Adrenal gland (tissue), 12 donors: ENCODE measurements around the gene MOB3B. TPM values are rescaled to one million over a fixed set of nuclear protein-coding genes. Genes with fewer than 3 reads are reported as not detected.

Experiments used
- DNase-seq, 7 donors: peaks; one replicate each; pipeline ENCODE4 v3.0.0-alpha.2; 2019 to 2020
- H3K27ac ChIP-seq, 5 donors: fragments of 200-600 bp; sonication (generic) in 4 of 5; 1 replicate in 3 of 5; 2 replicates in 2 of 5; pipeline versions ENCODE4 v1.5.1 to v1.8.0; 2016 to 2020; ENCODE audit warnings: mild to moderate bottlenecking in 1 of 5
- H3K27me3 ChIP-seq: fragments of 200-600 bp; 2 replicates; pipeline ENCODE4 v1.8.0; 2021
- H3K36me3 ChIP-seq, 2 donors: fragments of 200-600 bp; replicated peaks in 1 of 2; 1 replicate in 1 of 2; 2 replicates in 1 of 2; pipeline versions ENCODE4 v1.5.1 to v1.8.0; 2018 to 2022
- H3K4me1 ChIP-seq, 2 donors: fragments of 200-600 bp; replicated peaks in 1 of 2; 1 replicate in 1 of 2; 2 replicates in 1 of 2; pipeline versions ENCODE4 v1.5.1 to v1.8.0; 2018 to 2021
- H3K4me3 ChIP-seq, 4 donors: fragments of 200-600 bp; sonication (generic) in 3 of 4; one replicate each; pipeline ENCODE4 v1.5.1; 2016 to 2018
- H3K9me3 ChIP-seq, 3 donors: fragments of 200-600 bp; sonication (generic) in 1 of 3; replicated peaks in 1 of 3; 1 replicate in 2 of 3; 2 replicates in 1 of 3; pipeline versions ENCODE4 v1.5.1 to v1.8.0; 2016 to 2021
- CTCF ChIP-seq, 6 experiments: fragments of 450-650 bp in 4 of 6; fragments of 200-600 bp in 2 of 6; sonication (generic) in 1 of 6; IDR thresholded peaks; 1 replicate in 5 of 6; 2 replicates in 1 of 6; pipeline versions ENCODE4 v1.5.1 to v1.8.0; 2016 to 2021; ENCODE audit warnings: antibody characterized with exemption in 6 of 6, mild to moderate bottlenecking in 2 of 6, moderate library complexity in 1 of 6
- POLR2A ChIP-seq, 2 donors: fragments of 450-650 bp; IDR thresholded peaks; one replicate each; pipeline ENCODE4 v1.6.1; 2017; ENCODE audit warnings: antibody characterized with exemption in 2 of 2, mild to moderate bottlenecking in 2 of 2, moderate library complexity in 1 of 2
- WGBS, 4 donors: extraction: QIAGEN DNeasy Blood & Tissue Kit in 2 of 4; methylation state at CpG; one replicate each; pipeline versions ENCODE4 v1.1.5 to v1.1.7; 2013 to 2017; 5-methylcytosine and 5-hydroxymethylcytosine counted together
- intact Hi-C, 2 donors: fragments of 100-400 bp; cut with DNase I; formaldehyde crosslinking; loops; one replicate each; pipeline versions ENCODE4 v1.14.1 to v1.15.0; 2022 to 2023
- polyA plus RNA-seq, 3 donors: library from polyadenylated mRNA; stranded (reverse); fragments of 200-250 nt in 2 of 3; fragments of 350-450 nt in 1 of 3; fragmentation: Illumina TruSeq in 1 of 3; extraction: RNeasy Lipid Tissue Mini Kit (QIAGEN cat#74804) in 1 of 3; gene quantifications; one replicate each; pipeline ENCODE4 v1.2.3, GENCODE V29; 2013 to 2014
- total RNA-seq, 9 donors: library from RNA; depleted of rRNA in 4 of 9; stranded (reverse); fragments of >200 nt in 4 of 9; fragments of 120-200 nt in 1 of 9; fragmentation: NEBNext Ultra II Directional in 1 of 9; extraction: Animal tissue kit (Norgen Biotek cat#: 25700) in 1 of 9; gene quantifications; one replicate each; pipeline versions ENCODE4 v1.1.0 to v1.2.4, GENCODE V29; 2013 to 2023
- donor health status: healthy with polysubstance abuse.
- donor health status: Bipolar disorder and iron deficiency.
- donor health status: DM: yes; HTN: yes; CAD: no.
- donor health status: DM: no; HTN: no; CAD: no.
- donor health status: DM: no; HTN: no; CAD: no.
- donor health status: DM: yes; HTN: yes; CAD: no.

Gene MOB3B
- total and polyA plus RNA-seq, 12 donors = 1.3 to 9.0 (median 3.4) TPM

GRCh38 chr9:27478322-27478721, 51.3 kb downstream of the MOB3B start:
- 91 to 98% (median 94%) methylated on average over 1 of the region's 1 CpG for WGBS, 4 donors
- TF ChIP-seq POLR2A (IDR thresholded peaks at IDR 0.05) (no peak), CTCF (IDR thresholded peaks at IDR 0.05) (no peak)
- H3K27me3 ChIP-seq = no peaks in the 10 kb centered on the region
- H3K36me3 ChIP-seq = no peaks in the 10 kb centered on the region
- H3K27ac ChIP-seq = no peak overlapping the region
- H3K4me1 ChIP-seq = peaks cover 0 to 2% of the 10 kb centered on the region in 2 donors
- no peak overlapping the region for H3K4me3 ChIP-seq
- H3K9me3 ChIP-seq = no peaks in the 10 kb centered on the region
- intact Hi-C loops = no loop called here
- DNase-seq = no peak

GRCh38 chr9:27476870-27477515, 52.6 kb downstream of the MOB3B start:
- no peak overlapping the region for H3K27ac ChIP-seq
- H3K4me1 ChIP-seq = peaks cover 0 to 9% of the 10 kb centered on the region in 2 donors
- TF ChIP-seq POLR2A (IDR thresholded peaks at IDR 0.05) (no peak), CTCF (IDR thresholded peaks at IDR 0.05) (no peak)
- no peaks in the 10 kb centered on the region for H3K27me3 ChIP-seq
- no peaks in the 10 kb centered on the region for H3K36me3 ChIP-seq
- intact Hi-C loops = no loop called here
- WGBS, 4 donors = 93 to 96% (median 93%) methylated on average over 6 of the region's 6 CpGs
- H3K9me3 ChIP-seq = no peaks in the 10 kb centered on the region
- DNase-seq = no peak
- H3K4me3 ChIP-seq = no peak overlapping the region

GRCh38 chr9:27475057-27475595, 54.5 kb downstream of the MOB3B start:
- H3K36me3 ChIP-seq = no peaks in the 10 kb centered on the region
- 71 to 90% (median 86%) methylated on average over 7 of the region's 7 CpGs for WGBS, 4 donors
- peaks cover 0 to 9% of the 10 kb centered on the region in 2 donors for H3K4me1 ChIP-seq
- H3K4me3 ChIP-seq = no peak overlapping the region
- H3K27me3 ChIP-seq = no peaks in the 10 kb centered on the region
- H3K27ac ChIP-seq = no peak overlapping the region
- no peak for DNase-seq
- intact Hi-C loops = no loop called here
- H3K9me3 ChIP-seq = no peaks in the 10 kb centered on the region
- no peak for TF ChIP-seq CTCF (IDR thresholded peaks at IDR 0.05)
- TF ChIP-seq POLR2A (IDR thresholded peaks at IDR 0.05) = no peak

GRCh38 chr9:27474305-27474704, 55.3 kb downstream of the MOB3B start:
- no peak for DNase-seq
- TF ChIP-seq CTCF (IDR thresholded peaks at IDR 0.05) (no peak), POLR2A (IDR thresholded peaks at IDR 0.05) (no peak)
- Histone ChIP-seq H3K4me3 (no peak overlapping the region), H3K36me3 (no peaks in the 10 kb centered on the region), H3K27ac (no peak overlapping the region), H3K9me3 (no peaks in the 10 kb centered on the region), H3K27me3 (no peaks in the 10 kb centered on the region), H3K4me1 (peaks cover 0 to 9% of the 10 kb centered on the region in 2 donors)
- WGBS, 4 donors = 82 to 89% (median 84%) methylated on average over 1 of the region's 1 CpG
- intact Hi-C loops = no loop called here
